ENCODE results near the gene GRIFIN.

Gene GRIFIN

DNA sequence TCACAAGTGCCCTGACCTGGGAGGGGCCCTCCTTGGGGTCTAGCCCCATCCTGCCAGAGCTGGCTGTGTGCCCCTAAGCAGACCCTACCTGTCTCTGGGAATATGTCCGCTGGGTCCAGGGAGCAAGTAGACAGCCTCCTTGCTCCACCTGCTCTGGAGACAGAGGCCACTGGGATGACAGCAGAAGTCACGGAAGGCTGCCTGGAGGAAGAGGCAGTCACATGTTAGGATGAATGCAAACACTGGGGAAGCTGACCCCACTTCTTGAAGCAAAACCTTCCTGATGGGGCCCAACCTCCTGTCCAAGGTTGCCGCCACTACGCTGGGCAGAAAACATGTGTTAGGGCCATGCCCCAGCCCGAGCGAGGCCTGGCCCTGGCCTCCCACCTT, 31.7 kb upstream of the GRIFIN start:
- no peaks in the 10 kb centered on the region for H3K9me3 ChIP-seq (ENCODE audit: control insufficient read depth, insufficient read depth, low read length)
- peaks cover 56% of the 10 kb centered on the region for H3K4me1 ChIP-seq (ENCODE audit: control insufficient read depth, low read length)
- H4K20me1 ChIP-seq (ENCODE audit: control insufficient read depth, insufficient read depth, low read depth, low read length) = no peaks in the 10 kb centered on the region
- H3F3A ChIP-seq (ENCODE audit: control insufficient read depth, insufficient read depth) = peaks cover 8% of the 10 kb centered on the region
- no peaks in the 10 kb centered on the region for H3K79me2 ChIP-seq (ENCODE audit: control insufficient read depth, low read length)
- H3K27ac ChIP-seq (ENCODE audit: low read depth, low read length) = no peak overlapping the region
- TF ChIP-seq, protein P1, sequence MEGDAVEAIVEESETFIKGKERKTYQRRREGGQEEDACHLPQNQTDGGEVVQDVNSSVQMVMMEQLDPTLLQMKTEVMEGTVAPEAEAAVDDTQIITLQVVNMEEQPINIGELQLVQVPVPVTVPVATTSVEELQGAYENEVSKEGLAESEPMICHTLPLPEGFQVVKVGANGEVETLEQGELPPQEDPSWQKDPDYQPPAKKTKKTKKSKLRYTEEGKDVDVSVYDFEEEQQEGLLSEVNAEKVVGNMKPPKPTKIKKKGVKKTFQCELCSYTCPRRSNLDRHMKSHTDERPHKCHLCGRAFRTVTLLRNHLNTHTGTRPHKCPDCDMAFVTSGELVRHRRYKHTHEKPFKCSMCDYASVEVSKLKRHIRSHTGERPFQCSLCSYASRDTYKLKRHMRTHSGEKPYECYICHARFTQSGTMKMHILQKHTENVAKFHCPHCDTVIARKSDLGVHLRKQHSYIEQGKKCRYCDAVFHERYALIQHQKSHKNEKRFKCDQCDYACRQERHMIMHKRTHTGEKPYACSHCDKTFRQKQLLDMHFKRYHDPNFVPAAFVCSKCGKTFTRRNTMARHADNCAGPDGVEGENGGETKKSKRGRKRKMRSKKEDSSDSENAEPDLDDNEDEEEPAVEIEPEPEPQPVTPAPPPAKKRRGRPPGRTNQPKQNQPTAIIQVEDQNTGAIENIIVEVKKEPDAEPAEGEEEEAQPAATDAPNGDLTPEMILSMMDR (IDR thresholded peaks at IDR 0.05; ENCODE audit: low read depth, low read length, poor library complexity, severe bottlenecking) = no peak
- TF ChIP-seq EZH2phosphoT487 (IDR thresholded peaks at IDR 0.05; ENCODE audit: borderline replicate concordance, low read length) = no peak
- peaks cover 10% of the 10 kb centered on the region for H3K27me3 ChIP-seq (ENCODE audit: control insufficient read depth, low read length)
- H3K4me3 ChIP-seq (ENCODE audit: low read length) = peak overlapping the region; percentile 37
- peak overlapping the region; percentile 51 for H3K4me2 ChIP-seq (ENCODE audit: low read length)
- no peaks in the 10 kb centered on the region for H3K9me2 ChIP-seq (replicated peaks; ENCODE audit: control insufficient read depth, low read length)
- no peaks in the 10 kb centered on the region for H3K36me3 ChIP-seq (ENCODE audit: control insufficient read depth, low read length)

- Histone ChIP-seq H3K4me2 (ENCODE audit: low read length) (peak overlapping the region; percentile 51), H3K4me1 (ENCODE audit: control insufficient read depth, low read length) (peaks cover 50% of the 10 kb centered on the region), H3F3A (ENCODE audit: control insufficient read depth, insufficient read depth) (peaks cover 8% of the 10 kb centered on the region), H3K9me3 (ENCODE audit: control insufficient read depth, insufficient read depth, low read length) (no peaks in the 10 kb centered on the region), H3K4me3 (ENCODE audit: low read length) (0 out of 2 replicates have a peak overlapping the region, but pooled peaks have one; percentile 37), H4K20me1 (ENCODE audit: control insufficient read depth, insufficient read depth, low read depth, low read length) (no peaks in the 10 kb centered on the region), H3K27me3 (ENCODE audit: control insufficient read depth, low read length) (peaks cover 10% of the 10 kb centered on the region), H3K27ac (ENCODE audit: low read depth, low read length) (no peak overlapping the region), H3K36me3 (ENCODE audit: control insufficient read depth, low read length) (no peaks in the 10 kb centered on the region), H3K79me2 (ENCODE audit: control insufficient read depth, low read length) (no peaks in the 10 kb centered on the region), H3K9me2 (replicated peaks; ENCODE audit: control insufficient read depth, low read length) (no peaks in the 10 kb centered on the region)
- TF ChIP-seq, protein P1 (IDR thresholded peaks at IDR 0.05; ENCODE audit: low read depth, low read length, poor library complexity, severe bottlenecking) = no peak
- TF ChIP-seq EZH2phosphoT487 (IDR thresholded peaks at IDR 0.05; ENCODE audit: borderline replicate concordance, low read length) = no peak
Measured at GRCh38 chr7:2507208-2507916, 31.2 kb upstream of the GRIFIN start.

DNA sequence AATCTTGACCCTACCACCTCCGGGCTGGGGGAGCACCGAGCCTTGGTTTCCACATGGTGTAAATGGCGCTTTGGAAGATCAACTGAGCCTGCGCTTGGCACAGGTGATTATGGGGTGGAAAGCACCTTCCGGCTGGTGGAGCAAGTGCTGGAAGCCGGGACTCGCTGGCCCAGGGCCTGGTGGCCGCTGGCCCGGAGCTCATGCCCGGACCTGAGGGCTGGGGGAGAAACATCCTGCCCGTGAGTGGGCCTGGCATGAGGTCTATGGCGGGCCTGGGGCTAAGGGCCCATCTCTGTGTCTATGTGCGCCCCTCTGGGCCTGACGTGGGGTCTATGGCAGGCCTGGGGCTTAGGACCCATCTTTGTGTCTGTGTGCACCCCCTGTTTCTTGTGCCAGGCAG, 29.2 kb upstream of the GRIFIN start:
- Histone ChIP-seq H3K27me3 (ENCODE audit: control insufficient read depth, low read length) (peaks cover 10% of the 10 kb centered on the region), H3K4me1 (ENCODE audit: control insufficient read depth, low read length) (peaks cover 30% of the 10 kb centered on the region)

More for the DNA sequence above, 29.2 kb upstream of the GRIFIN start:
- no peaks in the 10 kb centered on the region for H4K20me1 ChIP-seq (ENCODE audit: control insufficient read depth, insufficient read depth, low read depth, low read length)
- TF ChIP-seq, protein P1 (IDR thresholded peaks at IDR 0.05; ENCODE audit: low read depth, low read length, poor library complexity, severe bottlenecking) = no peak
- TF ChIP-seq EZH2phosphoT487 (IDR thresholded peaks at IDR 0.05; ENCODE audit: borderline replicate concordance, low read length) = no peak
- H3K79me2 ChIP-seq (ENCODE audit: control insufficient read depth, low read length) = no peaks in the 10 kb centered on the region
- no peaks in the 10 kb centered on the region for H3K9me2 ChIP-seq (replicated peaks; ENCODE audit: control insufficient read depth, low read length)
- no peaks in the 10 kb centered on the region for H3K36me3 ChIP-seq (ENCODE audit: control insufficient read depth, low read length)
- H3K9me3 ChIP-seq (ENCODE audit: control insufficient read depth, insufficient read depth, low read length) = no peaks in the 10 kb centered on the region
- H3K4me3 ChIP-seq (ENCODE audit: low read length) = no peak overlapping the region
- no peak overlapping the region for H3K27ac ChIP-seq (ENCODE audit: low read depth, low read length)
- no peak overlapping the region for H3K4me2 ChIP-seq (ENCODE audit: low read length)
- peaks cover 8% of the 10 kb centered on the region for H3F3A ChIP-seq (ENCODE audit: control insufficient read depth, insufficient read depth)
